ENCODE results near the gene NFIC.

DNA sequence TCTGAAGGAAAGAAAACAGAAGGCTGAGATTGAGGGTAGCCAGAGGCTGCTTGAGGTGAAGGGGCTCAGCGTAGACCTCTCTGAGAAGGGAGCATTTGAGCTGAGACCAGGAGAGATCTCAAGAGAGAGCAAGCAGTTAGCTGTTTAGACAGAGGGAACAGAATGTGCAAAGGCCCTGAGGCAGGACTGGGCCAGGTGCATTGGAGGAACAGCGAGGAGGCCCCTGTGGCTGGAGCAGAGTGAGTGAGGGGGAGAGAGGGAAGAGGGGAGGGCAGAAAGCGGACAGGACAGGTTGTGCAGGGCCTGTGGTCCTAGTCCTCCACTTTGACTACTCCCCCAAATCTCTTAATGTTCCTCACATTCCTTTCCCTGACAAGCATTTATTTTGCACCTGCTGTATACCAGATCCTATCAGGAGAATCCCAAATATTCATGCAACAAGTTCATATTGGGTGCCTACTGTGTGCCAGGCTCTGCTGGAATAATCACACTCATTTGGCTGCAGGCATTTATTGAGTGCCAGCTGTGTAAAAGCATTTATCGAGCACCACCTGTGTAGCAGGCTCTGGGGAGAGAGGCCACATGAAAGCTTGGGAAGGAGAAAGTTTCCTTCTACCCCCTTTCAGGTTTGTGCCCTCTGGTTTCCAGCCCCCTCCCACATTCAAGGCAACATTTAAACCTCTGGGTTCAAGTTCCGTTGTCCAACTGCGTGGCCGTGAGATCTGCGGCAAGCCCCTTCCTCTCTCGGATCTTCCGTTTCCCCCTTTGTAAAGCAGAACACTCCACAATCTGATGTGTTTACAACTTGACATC is 36.5 kb downstream of the NFIC start:
- no peak for TF ChIP-seq EP300 (IDR thresholded peaks at IDR 0.05)
- no peak for TF ChIP-seq MYC (IDR thresholded peaks at IDR 0.05; ENCODE audit: borderline replicate concordance, low read length)
- TF ChIP-seq, protein P1, sequence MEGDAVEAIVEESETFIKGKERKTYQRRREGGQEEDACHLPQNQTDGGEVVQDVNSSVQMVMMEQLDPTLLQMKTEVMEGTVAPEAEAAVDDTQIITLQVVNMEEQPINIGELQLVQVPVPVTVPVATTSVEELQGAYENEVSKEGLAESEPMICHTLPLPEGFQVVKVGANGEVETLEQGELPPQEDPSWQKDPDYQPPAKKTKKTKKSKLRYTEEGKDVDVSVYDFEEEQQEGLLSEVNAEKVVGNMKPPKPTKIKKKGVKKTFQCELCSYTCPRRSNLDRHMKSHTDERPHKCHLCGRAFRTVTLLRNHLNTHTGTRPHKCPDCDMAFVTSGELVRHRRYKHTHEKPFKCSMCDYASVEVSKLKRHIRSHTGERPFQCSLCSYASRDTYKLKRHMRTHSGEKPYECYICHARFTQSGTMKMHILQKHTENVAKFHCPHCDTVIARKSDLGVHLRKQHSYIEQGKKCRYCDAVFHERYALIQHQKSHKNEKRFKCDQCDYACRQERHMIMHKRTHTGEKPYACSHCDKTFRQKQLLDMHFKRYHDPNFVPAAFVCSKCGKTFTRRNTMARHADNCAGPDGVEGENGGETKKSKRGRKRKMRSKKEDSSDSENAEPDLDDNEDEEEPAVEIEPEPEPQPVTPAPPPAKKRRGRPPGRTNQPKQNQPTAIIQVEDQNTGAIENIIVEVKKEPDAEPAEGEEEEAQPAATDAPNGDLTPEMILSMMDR (IDR thresholded peaks at IDR 0.05): no peak
- TF ChIP-seq RNF2 (IDR thresholded peaks at IDR 0.05; ENCODE audit: borderline replicate concordance, low read depth): no peak
- TF ChIP-seq SMC3 (IDR thresholded peaks at IDR 0.05): no peak
- TF ChIP-seq, protein P2, sequence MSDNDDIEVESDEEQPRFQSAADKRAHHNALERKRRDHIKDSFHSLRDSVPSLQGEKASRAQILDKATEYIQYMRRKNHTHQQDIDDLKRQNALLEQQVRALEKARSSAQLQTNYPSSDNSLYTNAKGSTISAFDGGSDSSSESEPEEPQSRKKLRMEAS (IDR thresholded peaks at IDR 0.05): no peak
- no peak for TF ChIP-seq ZSCAN20 (CRISPR knock-in tag; IDR thresholded peaks at IDR 0.05)
- no peak for TF ChIP-seq SREBF2 (IDR thresholded peaks at IDR 0.05)
- no peak for TF ChIP-seq CEBPB (IDR thresholded peaks at IDR 0.05)
- no peak for TF ChIP-seq POLR2A (IDR thresholded peaks at IDR 0.05; ENCODE audit: low read length)
- no peak for TF ChIP-seq RCOR1 (IDR thresholded peaks at IDR 0.05; ENCODE audit: low read depth, low read length)
- no peak for TF ChIP-seq ZNF302 (CRISPR knock-in tag; IDR thresholded peaks at IDR 0.05)
- TF ChIP-seq, protein P3, sequence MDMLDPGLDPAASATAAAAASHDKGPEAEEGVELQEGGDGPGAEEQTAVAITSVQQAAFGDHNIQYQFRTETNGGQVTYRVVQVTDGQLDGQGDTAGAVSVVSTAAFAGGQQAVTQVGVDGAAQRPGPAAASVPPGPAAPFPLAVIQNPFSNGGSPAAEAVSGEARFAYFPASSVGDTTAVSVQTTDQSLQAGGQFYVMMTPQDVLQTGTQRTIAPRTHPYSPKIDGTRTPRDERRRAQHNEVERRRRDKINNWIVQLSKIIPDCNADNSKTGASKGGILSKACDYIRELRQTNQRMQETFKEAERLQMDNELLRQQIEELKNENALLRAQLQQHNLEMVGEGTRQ (IDR thresholded peaks at IDR 0.05): no peak
- TF ChIP-seq, protein P4, sequence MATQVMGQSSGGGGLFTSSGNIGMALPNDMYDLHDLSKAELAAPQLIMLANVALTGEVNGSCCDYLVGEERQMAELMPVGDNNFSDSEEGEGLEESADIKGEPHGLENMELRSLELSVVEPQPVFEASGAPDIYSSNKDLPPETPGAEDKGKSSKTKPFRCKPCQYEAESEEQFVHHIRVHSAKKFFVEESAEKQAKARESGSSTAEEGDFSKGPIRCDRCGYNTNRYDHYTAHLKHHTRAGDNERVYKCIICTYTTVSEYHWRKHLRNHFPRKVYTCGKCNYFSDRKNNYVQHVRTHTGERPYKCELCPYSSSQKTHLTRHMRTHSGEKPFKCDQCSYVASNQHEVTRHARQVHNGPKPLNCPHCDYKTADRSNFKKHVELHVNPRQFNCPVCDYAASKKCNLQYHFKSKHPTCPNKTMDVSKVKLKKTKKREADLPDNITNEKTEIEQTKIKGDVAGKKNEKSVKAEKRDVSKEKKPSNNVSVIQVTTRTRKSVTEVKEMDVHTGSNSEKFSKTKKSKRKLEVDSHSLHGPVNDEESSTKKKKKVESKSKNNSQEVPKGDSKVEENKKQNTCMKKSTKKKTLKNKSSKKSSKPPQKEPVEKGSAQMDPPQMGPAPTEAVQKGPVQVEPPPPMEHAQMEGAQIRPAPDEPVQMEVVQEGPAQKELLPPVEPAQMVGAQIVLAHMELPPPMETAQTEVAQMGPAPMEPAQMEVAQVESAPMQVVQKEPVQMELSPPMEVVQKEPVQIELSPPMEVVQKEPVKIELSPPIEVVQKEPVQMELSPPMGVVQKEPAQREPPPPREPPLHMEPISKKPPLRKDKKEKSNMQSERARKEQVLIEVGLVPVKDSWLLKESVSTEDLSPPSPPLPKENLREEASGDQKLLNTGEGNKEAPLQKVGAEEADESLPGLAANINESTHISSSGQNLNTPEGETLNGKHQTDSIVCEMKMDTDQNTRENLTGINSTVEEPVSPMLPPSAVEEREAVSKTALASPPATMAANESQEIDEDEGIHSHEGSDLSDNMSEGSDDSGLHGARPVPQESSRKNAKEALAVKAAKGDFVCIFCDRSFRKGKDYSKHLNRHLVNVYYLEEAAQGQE (IDR thresholded peaks at IDR 0.05): no peak

All from A549 (cell line).